GM12878 (cell line): ENCODE data around the gene RASIP1. TPM values are rescaled to one million over a fixed set of nuclear protein-coding genes. Genes with fewer than 3 reads are reported as not detected.

Source experiments
- ATAC-seq: fragments of 200-7000 bp; cut with Tn5 transposase; 3 replicates; pipeline ENCODE4 v1.9.1; 2020; ENCODE audit warnings: mild to moderate bottlenecking, moderate library complexity
- BruUV-seq: library from RNA; stranded (reverse); fragments of 400-500 nt; replicated peaks from 2 replicates; lab custom pipeline; 2021; lab: Mats Ljungman, UMichigan
- CTCF ChIA-PET: fragments of 300-600 bp; sonication (Branson Sonifier 250); formaldehyde crosslinking; extraction: SDS; loops from one replicate; lab custom pipeline; 2021; ENCODE audit warnings: inconsistent platforms; lab: Yijun Ruan, JAX
- POLR2A ChIA-PET: fragments of 350-600 bp; formaldehyde crosslinking; extraction: SDS; loops from one replicate; lab custom pipeline; 2021; ENCODE audit warnings: inconsistent platforms; lab: Charles Lee
- RAD21 ChIA-PET: fragments of 300-600 bp; sonication (Branson Sonifier 250); formaldehyde crosslinking; loops from one replicate; lab custom pipeline; 2023; ENCODE audit warnings: antibody characterized with exemption; ENCODE audit not compliant: unreplicated experiment; lab: Charles Lee
- SMC1A ChIA-PET: fragments of 300-600 bp; sonication (Branson Sonifier 250); formaldehyde crosslinking; loops from one replicate; lab custom pipeline; 2023; ENCODE audit not compliant: unreplicated experiment, uncharacterized antibody; lab: Charles Lee
- DNase-seq: peaks from one replicate; pipeline ENCODE4 v3.0.0-alpha.2; 2011; ENCODE audit warnings: low read depth, low spot score
- FAIRE-seq: peaks from 3 replicates; lab custom pipeline; 2011; peaks lifted over from hg19 to GRCh38; lab: Jason Lieb, UNC
- H2AFZ ChIP-seq: 2 replicates; pipeline ENCODE4 v1.6.0; 2011; ENCODE audit warnings: low read depth, low read length, control low read depth; ENCODE audit not compliant: control insufficient read depth
- H3K27ac ChIP-seq: 2 replicates; pipeline ENCODE4 v1.5.1; 2011; ENCODE audit warnings: control low read depth; ENCODE audit not compliant: control insufficient read depth, insufficient read depth
- H3K27me3 ChIP-seq, 2 experiments: replicated peaks in 1 of 2; 2 replicates each; pipeline versions ENCODE4 v1.6.0 to v1.6.1; 2011; ENCODE audit warnings: low read length in 1 of 2; ENCODE audit not compliant: control insufficient read depth in 2 of 2, insufficient read depth in 2 of 2
- H3K36me3 ChIP-seq, 2 experiments: 2 replicates each; pipeline ENCODE4 v1.5.1; 2011; ENCODE audit warnings: low read length in 1 of 2; ENCODE audit not compliant: control insufficient read depth in 2 of 2, insufficient read depth in 2 of 2
- H3K4me1 ChIP-seq: 2 replicates; pipeline ENCODE4 v1.6.1; 2011; ENCODE audit warnings: mild to moderate bottlenecking, low read length, moderate library complexity, mixed read lengths; ENCODE audit not compliant: control insufficient read depth, insufficient read depth
- H3K4me2 ChIP-seq: 2 replicates; pipeline ENCODE4 v1.6.0; 2011; ENCODE audit warnings: control low read depth; ENCODE audit not compliant: control insufficient read depth, insufficient read depth
- H3K4me3 ChIP-seq: fragments of 200-600 bp; sonication (generic); 2 replicates; pipeline ENCODE4 v1.5.1; 2016
- H3K79me2 ChIP-seq: 2 replicates; pipeline ENCODE4 v1.6.0; 2011; ENCODE audit warnings: low read length; ENCODE audit not compliant: control insufficient read depth, insufficient read depth
- H3K9ac ChIP-seq: 2 replicates; pipeline ENCODE4 v1.8.0; 2011; ENCODE audit warnings: low read length, control low read depth, mixed read lengths; ENCODE audit not compliant: control insufficient read depth, insufficient read depth
- H3K9me3 ChIP-seq: replicated peaks from 3 replicates; pipeline ENCODE4 v1.5.1; 2011; ENCODE audit warnings: mild to moderate bottlenecking, low read length; ENCODE audit not compliant: control insufficient read depth, insufficient read depth
- H4K20me1 ChIP-seq: 2 replicates; pipeline ENCODE4 v1.6.0; 2011; ENCODE audit not compliant: control insufficient read depth, insufficient read depth
- MYB ChIP-seq: fragments of 150-350 bp; IDR thresholded peaks from 2 replicates; pipeline ENCODE4 v1.6.1; 2014; ENCODE audit warnings: mild to moderate bottlenecking, low read depth, low read length, borderline replicate concordance
- SP1 ChIP-seq: IDR thresholded peaks from one replicate; pipeline ENCODE4 v1.6.1; 2011; ENCODE audit warnings: low read depth, low read length
- WGBS: methylation state at CpG from one replicate; pipeline ENCODE4 v1.1.6; 2016; ENCODE audit warnings: low lambda C conversion rate; ENCODE audit not compliant: insufficient replicate concordance, insufficient coverage; ENCODE audit errors: missing lambda C conversion rate; 5-methylcytosine and 5-hydroxymethylcytosine counted together
- in situ Hi-C: fragments of 300-500 bp; cut with MboI; formaldehyde crosslinking; loops from 9 replicates; pipeline ENCODE4 v1.14.3; 2018; ENCODE audit warnings: mixed read lengths
- intact Hi-C: fragments of 100-400 bp; cut with micrococcal nuclease; formaldehyde crosslinking; loops from one replicate; pipeline ENCODE4 v1.14.2; 2022; ENCODE audit not compliant: unreplicated experiment
- polyA plus RNA-seq, 11 experiments: library from polyadenylated mRNA; depleted of rRNA in 4 of 11; unstranded in 6 of 11; stranded (reverse) in 5 of 11; fragments of >200 nt; fragmentation: Nextera tagmentation in 4 of 11; fragmentation: Illumina TruSeq in 1 of 11; extraction: Ambion mirVana in 4 of 11; extraction: Trizol in 1 of 11; gene quantifications; 1 replicate in 1 of 11; 2 replicates in 10 of 11; pipeline versions ENCODE4 v1.2.1 to v1.2.3, GENCODE V29; 2011 to 2016; ENCODE audit warnings: inconsistent platforms in 2 of 11, missing spikeins in 2 of 11, low read depth in 1 of 11
- total RNA-seq, 4 experiments: library from RNA; depleted of rRNA in 3 of 4; stranded (reverse); fragments of >200 nt in 3 of 4; fragmentation: Illumina TruSeq in 1 of 4; extraction: Trizol in 1 of 4; gene quantifications; 2 replicates each; pipeline versions ENCODE4 v1.2.1 to v1.2.3, GENCODE V29; 2013 to 2021
- TF ChIP-seq, protein P1 (sequence below): fragments of 450-650 bp; IDR thresholded peaks from 2 replicates; pipeline ENCODE4 v1.6.1; 2017; ENCODE audit warnings: low read depth, mild to moderate bottlenecking, moderate library complexity

The RASIP1 gene
- total and polyA plus RNA-seq, 10 of the 15 experiments (the other 5 are each of a cell fraction or from before 2014, with no cell fraction given): 0.08 TPM; not detected in 9

DNA sequence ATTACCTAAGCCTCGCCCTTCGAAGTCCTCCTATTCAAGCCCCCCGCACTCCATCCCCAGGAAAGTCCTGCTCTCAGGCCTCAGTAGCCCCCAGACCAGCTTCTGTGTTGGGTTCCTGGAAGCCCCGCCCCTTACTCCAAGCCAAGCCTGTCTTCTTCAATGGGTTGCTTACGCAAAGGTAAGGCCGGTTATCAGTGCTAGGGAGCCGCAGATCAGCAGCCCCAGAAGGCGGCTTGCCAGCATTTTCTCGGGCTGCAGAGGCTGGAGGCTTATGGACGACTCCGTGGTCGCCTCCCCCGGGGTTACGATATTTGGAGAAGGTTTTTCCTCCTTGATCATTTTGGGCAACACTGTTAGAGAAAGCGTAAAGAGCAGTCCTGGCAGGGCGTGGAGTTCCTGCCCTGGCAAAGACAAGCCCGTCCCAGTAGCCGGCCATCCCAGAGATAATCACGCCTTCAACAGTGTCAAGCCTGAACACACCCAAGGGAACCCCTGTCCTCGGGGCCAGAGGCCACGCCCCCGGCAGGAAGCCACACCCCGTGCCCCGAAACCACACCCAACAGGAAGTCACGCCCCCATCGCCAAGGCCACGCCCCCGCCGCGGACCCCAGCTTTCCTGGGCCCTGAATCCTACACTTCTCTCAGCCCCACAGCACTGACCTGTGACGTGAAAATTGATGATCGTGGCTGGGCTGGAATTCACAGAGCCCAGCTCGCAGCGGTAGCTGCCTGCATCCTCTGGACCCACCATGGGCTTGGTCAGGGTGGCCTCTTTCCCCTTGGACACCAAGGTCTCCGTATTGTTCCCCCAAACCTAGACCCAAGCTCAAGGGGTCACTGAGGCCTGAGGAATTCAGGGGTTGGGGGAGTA, 954 bp upstream of the RASIP1 start:
- RAD21 ChIA-PET: no interaction called here
- Histone ChIP-seq H4K20me1 (no peaks in the 10 kb centered on the region), H3K4me1 (peaks cover 5% of the 10 kb centered on the region), H3K27me3 (peaks cover 6 to 9% of the 10 kb centered on the region in 2 experiments; a peak in 3 of 4 replicates), H2AFZ (no peak overlapping the region), H3K9me3 (peaks cover 2% of the 10 kb centered on the region; the same call in 1 of the 3 replicates), H3K4me2 (no peak overlapping the region), H3K4me3 (no peak overlapping the region), H3K9ac (no peak overlapping the region), H3K27ac (no peak overlapping the region), H3K79me2 (no peaks in the 10 kb centered on the region), H3K36me3 (no peaks in the 10 kb centered on the region)
- FAIRE-seq (no peak), DNase-seq (no peak), ATAC-seq (peak; percentile 38; the same call in 1 of the 3 replicates)
- intact Hi-C loops: no loop called here
- in situ Hi-C loops: no loop called here
- TF ChIP-seq SP1: peak; percentile 32
- no peak for TF ChIP-seq MYB
- TF ChIP-seq, protein P1, sequence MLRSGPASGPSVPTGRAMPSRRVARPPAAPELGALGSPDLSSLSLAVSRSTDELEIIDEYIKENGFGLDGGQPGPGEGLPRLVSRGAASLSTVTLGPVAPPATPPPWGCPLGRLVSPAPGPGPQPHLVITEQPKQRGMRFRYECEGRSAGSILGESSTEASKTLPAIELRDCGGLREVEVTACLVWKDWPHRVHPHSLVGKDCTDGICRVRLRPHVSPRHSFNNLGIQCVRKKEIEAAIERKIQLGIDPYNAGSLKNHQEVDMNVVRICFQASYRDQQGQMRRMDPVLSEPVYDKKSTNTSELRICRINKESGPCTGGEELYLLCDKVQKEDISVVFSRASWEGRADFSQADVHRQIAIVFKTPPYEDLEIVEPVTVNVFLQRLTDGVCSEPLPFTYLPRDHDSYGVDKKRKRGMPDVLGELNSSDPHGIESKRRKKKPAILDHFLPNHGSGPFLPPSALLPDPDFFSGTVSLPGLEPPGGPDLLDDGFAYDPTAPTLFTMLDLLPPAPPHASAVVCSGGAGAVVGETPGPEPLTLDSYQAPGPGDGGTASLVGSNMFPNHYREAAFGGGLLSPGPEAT: no peak
- POLR2A ChIA-PET: no interaction called here
- no TSS peak for BruUV-seq
- SMC1A ChIA-PET: no interaction called here
- CTCF ChIA-PET: no interaction called here
- 54% methylated on average over 34 of the region's 35 CpGs for WGBS
